Dedifferentiated amniotic fluid mesenchymal stem cell (primary cell): ENCODE results near the gene NXN.
"Not testable (repeated sequence)": the region's sequence is repeated elsewhere in the genome, so short reads cannot be mapped to it uniquely, and the experiment has no call there.

ENCODE experiments used
- DNase-seq: peaks from one replicate; pipeline ENCODE4 v3.0.0-alpha.2; 2016; ENCODE audit errors: extremely low spot score

NXN gene

DNA sequence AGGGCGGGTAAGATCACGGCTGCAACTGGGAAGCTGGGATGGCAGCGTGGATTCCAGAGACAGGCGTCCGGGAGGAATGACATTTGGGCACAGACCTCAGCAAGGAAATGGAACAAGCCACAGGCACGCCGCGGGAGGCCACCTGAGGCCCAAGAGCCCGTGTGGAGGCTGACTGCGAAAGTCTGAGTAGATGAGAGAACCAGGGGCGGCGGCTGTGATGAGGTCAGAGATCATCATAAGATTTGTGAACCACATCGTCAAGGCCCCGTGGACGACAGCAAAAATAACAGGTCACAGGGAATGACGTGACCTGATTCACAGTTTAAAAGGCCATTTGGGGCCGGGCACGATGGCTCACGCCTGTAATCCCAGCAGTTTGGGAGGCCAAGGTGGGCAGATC is 149.2 kb downstream of the NXN start:
- no peak for DNase-seq

- not testable (repeated sequence) for DNase-seq
Measured at GRCh38 chr17:829614-830013, 150.0 kb downstream of the NXN start.

- DNase-seq: no peak
Measured at GRCh38 chr17:828761-829160, 150.8 kb downstream of the NXN start.

- DNase-seq: no peak
Measured at GRCh38 chr17:826778-827177, 152.8 kb downstream of the NXN start.

DNA sequence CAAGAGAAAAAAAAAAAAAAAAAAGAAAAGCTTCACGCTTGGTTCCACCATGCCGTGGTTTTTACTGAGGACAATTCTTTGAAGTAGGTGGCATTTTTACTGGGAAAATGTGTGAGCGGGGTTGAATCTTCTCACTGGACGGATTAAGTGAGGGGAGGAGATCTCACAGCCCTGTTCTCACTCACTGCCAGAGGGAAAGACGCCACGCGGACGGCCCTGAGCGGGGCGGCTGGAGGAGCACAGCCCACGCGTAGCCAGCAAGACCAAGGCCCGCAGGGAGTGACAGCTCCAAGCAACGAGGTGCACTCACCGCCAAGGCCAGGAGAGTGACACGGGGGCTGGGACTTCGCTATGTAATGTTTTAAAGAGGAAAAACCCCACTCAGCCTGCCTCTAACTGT is 154.4 kb downstream of the NXN start:
- DNase-seq: no peak

DNA sequence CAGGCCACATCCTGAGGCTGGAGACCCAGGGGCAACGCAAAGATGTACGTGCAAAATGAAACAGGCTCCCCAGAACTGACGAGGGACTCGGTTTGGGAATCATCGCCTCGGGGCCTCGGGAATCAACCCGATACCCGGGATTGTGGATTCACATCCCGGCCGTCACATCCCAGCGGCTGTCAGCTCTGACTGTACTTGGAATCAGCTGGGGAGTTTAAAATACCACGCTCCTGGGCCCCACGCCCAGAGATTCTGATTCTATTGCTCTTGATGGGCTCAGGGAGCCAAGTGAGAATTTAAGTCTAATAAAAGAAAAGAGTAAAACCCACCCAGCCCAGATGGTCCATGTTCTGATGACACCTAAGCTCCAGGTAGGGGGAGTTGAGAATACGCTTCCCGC is 155.2 kb downstream of the NXN start:
- DNase-seq: no peak

- DNase-seq: no peak
Measured at GRCh38 chr17:823501-823902, 156.1 kb downstream of the NXN start.

- DNase-seq: no peak
Measured at GRCh38 chr17:819251-819650, 160.3 kb downstream of the NXN start.

GRCh38 chr17:814371-814770 is 165.2 kb downstream of the NXN start:
- DNase-seq: no peak

GRCh38 chr17:812638-813204 is 166.9 kb downstream of the NXN start:
- no peak for DNase-seq

GRCh38 chr17:811051-811784 is 168.4 kb downstream of the NXN start:
- DNase-seq: no peak

DNA sequence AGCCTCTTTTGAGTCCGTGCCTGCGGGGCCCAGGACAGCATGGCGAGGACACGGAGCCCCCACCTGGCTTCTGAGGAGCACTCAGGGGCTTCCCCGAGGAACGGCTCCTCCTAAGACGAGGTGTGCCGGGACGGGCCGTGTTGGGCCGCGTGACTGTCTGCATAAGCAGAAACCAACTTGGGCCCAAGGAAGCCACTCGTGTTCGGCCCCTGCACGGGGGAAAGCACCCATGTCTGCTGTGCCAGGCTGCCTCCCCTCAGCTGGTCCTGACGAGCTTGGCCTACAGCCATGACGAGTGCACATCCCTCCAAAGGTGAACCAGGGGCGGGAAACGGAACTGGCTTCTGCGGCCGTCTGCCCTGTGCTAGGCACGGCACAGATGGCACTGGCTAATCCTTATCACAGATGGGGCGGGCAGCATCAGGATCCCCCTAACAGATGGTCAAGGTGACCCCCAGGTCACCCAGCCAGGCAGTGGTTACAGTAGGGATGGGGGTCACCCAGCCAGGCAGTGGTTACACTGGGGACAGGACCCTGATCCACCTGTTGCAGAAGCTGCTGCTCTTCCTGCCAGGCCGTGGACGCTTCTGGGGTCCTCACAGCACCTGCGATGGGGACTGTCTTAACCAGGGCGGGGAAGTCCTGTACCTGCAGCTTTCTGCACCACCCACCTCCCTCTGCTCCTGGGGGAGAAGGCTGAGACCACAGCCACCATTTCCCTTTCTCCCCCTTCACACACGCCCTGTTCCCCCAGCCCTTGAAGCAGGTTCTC is 171.9 kb downstream of the NXN start:
- DNase-seq: no peak

DNA sequence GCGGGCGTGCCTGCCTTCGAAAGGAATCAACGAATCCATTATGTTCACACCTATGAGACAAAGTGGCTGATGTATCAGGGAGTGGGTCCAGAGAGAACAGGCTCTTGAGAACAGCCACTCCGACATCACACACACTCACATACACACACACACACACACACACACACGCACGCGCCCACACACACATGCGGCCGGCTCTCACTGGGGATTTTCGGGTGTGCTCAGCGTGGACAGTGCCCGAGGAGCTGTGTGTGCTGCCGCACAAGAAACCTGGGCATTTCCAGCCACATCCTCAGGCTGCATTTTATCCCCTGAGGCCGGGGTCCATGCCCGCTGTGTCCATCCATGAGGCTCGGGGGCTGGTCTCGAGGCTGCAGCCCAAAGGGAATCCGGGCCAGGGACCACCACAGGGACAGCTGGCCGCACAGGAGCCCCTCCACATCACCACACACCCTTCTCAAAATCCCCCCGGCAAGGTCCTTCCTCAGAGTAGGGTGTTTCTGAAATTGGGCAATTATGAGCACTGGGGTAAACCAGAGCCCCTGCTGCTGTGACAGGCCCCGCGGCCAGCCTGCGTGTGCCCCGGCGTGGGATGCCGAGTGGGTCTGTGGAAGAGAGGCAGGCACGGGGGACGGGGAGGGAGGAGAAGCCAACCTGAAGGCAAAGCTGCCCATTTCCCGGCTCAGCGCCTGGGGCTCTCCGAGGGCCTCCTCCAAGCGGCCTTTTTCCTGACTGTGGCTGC is 172.6 kb downstream of the NXN start:
- no peak for DNase-seq

- DNase-seq: no peak
Measured at GRCh38 chr17:806346-806745, 173.2 kb downstream of the NXN start.

DNA sequence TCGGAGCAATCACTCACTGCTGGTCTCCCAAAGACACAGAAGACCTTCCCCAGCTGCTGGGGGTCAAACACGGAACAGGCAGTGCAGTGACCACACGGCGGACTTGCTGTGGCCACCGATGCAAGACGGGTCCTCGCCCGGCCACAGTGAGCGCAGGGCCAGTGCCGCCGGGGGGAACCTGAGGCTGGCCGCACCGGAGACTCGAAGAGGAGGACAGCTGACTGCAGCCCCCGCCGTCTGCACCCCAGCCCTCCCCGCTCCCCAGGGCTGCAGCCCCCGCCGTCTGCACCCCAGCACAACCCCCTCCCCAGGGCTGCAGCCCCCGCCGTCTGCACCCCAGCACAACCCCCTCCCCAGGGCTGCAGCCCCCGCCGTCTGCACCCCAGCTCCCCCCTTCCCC is 173.7 kb downstream of the NXN start:
- not testable (repeated sequence) for DNase-seq

DNA sequence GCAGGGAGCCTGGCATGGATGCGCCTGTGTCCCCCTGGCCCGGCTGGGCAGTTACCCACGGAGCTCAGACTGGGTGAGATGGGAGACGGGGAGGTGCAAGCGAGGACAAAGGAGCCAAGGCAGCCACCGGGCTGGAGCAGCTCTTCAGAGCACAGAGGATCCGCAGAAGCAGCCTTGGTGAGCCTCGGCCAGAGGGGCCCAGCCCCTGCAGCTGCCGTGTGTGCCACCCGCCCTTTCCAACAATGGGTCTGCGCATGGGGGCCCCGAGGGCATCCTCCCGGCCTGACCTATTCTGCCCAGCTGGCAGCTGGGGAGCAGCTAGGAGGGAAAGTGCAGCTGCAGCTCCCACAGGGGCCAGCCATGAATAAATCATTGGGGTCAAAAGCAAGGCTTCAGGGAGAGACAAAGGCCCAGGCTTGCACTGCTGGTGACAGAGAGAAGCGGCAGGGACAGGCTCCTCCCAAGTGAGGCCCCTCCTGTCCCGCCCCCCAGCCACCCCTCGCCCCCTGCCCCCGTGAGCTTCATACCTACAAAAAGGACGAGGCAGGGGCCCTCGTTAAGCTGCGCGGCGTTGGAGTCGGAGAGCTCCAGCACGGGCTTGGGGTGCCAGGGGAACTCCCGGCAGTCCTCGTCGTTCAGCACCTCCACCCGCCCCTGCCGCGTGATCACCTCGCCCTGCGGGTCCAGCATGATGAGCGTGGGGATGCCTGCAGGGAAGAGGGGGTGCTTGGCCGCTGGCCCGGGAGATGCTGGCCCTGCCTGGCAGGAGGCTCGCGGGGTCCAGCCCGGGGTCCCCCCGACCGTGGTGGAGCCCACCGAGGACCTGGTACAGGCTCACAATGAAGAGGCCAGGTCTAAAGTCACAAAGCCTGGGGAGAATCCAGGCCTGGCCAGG is 174.8 kb downstream of the NXN start:
- no peak for DNase-seq

DNA sequence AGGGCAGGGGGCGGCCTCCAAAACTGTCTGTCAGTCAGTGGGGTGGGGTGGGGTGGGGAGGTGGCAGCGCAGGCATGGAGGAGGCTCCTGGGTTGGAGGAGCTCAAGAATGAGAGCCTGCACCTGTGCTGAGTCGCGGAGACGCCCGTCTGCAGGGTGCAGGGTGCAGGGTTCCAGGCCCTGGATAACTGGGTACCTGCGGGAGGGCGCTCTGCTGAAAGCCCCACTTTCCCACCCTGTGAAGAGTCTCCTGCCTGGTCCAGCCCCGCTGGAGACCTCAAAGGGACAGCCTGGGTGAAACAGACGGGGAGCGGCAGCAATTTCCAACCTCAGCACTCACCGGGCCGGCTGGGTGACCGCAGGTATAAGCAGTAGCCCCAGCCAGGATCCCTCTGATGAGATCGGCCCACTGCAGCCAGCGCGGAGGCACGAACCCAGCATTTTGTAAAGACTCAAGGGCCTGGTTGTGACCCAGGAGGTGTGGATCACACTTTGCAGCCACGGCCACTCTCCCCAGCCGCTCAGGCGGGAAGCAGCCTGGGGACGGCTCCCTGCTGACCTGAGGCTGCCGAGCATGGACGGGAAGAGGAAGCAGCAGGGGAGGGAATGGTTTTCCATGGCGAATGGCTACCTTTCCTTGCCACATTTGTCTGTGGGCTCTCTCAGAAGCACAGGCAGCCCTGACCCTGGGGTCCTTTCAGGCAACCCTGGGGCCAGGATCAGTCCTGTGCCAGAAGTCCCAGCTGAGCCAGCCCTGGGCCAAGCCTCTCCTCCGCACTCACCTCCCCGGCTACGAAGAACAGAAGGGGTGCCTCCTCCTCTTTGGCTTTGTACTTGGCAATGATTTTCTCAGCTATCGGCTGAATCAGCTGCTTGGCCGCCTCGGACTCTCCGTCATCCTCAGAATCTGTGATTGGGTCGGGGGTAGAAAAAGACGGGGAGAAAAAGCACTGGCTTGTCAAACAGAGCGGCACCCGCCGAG is 176.4 kb downstream of the NXN start:
- DNase-seq: no peak

GRCh38 chr17:802481-802880 is 177.1 kb downstream of the NXN start:
- DNase-seq: no peak

- no peak for DNase-seq
Measured at GRCh38 chr17:801660-802059, 177.9 kb downstream of the NXN start.
